Right forelimb (tissue), 1 donor: ENCODE results near the gene CCDC14.
"Not testable (repeated sequence)": the region's sequence is repeated elsewhere in the genome, so short reads cannot be mapped to it uniquely, and the experiment has no call there.

Experiments
- DNase-seq: peaks from one replicate; pipeline ENCODE4 v3.0.0-alpha.2; 2018

CCDC14 gene

DNA sequence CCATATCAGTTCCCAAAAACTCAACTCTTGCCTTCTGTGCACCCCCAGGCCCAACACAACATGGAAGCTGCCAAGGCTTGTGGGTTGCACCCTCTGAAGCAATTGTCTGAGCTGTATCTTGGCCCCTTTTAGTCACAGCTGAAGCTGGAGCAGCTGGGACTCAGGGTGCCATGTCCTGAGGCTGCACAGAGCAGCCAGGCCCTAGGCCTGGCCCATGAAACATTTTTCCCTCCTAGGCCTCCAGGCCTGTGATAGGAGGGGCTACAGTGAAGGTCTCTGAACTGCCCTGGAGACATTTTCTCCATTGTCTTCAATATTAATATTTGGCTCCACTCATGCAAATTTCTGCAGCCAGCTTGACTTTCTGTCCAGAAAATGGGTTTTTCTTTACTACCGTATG is 68.8 kb downstream of the CCDC14 start:
- DNase-seq, result no peak

DNA sequence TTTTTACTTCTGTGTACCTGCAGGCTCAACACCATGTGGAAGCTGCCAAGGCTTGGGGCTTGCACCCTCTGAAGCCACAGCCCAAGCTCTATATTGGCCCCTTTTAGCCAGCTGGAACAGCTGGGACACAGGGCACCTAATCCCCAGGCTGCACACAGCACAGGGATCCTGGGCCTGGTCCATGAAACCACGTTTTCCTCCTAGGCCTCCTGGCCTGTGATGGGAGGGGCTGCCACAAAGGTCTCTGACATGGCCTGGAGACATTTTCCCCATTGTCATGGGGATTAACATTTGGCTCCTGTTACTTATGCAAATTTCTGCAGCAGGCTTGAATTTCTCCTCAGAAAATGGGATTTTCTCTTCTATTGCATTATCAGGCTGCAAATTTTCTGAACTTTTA is 70.0 kb downstream of the CCDC14 start:
- DNase-seq, result not testable (repeated sequence)

DNA sequence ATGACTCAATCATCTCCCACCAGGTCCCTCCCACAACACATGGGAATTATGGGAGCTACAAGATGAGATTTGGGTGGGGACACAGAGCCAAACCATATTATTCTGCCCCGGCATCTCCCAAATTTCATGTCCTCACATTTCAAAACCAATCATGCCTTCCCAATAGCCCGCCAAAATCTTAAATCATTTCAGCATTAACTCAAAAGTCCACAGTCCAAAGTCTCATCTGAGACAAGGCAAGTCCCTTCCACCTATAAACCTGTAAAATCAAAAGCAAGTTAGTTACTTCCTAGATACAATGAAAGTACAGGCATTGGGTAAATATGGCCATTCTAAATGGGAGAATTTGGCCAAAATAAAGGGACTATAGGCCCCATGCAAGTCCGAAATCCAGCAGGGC is 70.9 kb downstream of the CCDC14 start:
- DNase-seq, result not testable (repeated sequence)

DNA sequence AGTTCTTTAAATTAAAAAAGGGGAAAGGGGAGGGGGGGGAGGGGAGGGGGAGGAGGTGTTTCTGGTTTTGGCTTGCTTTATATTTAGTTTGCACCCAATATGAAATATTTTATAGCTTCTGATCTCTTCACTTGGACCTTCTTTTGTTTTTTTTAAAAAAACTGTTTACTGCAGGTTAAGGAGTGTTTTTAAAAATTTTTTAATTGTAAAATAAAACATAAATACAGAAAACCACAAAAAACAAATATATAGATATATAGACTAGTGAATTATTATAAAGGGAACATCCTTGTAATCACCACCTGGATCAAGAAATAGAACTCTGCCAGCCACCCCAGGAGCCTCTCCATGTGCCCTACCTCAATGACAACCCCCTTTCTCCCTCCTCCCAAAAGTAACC is 76.0 kb downstream of the CCDC14 start:
- no peak for DNase-seq

DNA sequence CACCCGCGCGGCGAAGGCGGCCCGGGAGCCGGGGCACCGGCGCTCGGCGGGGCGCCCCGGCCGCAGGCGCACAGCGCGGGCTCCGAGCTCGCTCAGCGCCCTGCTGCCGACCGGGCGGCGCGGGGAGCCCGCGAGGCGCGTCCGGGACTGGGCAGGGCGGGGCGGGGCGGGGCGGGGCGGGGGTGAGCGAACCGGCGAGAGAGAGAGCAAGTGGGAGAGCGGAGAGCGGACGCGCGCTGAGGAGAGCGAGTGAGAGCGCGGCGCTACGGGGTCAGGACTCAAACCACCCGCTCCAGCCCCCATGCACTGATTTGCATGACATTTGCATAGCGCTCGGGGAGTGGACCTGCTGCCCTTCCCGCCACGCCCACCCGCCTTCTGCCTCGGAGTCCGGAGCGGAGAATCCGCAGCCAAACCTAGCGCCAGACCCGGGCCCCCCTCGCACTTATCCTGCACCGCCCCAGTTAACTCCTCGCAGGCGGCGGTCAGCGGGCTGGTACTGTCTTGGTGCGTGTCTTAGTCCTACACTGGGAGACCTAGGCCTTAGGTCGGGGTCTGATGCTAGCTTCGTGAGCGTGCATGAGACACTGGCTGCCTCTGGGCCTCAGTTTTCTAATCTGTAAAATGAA is 76.7 kb downstream of the CCDC14 start, which contains the start of gene MYLK:
Gene MYLK (minus strand): TSS at position 130 of the 629 bp plus-strand sequence. CDS start 90,491 bp downstream, outside the sequence.
- peak; percentile 82 for DNase-seq

DNA sequence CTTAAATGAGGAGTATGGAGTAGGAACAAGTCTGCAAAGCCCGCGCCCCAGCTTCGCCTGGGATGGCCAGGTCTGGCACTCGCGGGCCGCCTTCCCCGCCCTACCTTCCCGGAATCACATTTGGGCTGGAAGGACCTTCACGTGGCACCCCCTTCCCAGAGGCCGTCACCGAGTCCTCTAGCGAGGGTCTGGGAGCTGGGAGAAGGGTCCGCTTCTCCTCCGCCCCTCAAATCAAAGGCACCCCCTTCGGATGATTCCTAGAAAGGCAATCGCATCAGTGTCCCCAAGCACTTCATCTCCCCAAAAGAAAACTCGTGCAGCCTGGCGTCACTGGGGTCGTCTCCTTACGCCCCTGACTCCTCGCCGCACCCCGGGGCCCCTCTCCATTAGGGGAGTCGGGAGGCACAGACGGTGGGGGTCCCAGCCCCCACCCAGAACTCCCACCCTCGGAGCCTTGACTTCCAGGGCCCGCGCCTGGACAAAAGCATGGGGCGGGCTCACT is 77.3 kb downstream of the CCDC14 start:
- peak; percentile 56 for DNase-seq

DNA sequence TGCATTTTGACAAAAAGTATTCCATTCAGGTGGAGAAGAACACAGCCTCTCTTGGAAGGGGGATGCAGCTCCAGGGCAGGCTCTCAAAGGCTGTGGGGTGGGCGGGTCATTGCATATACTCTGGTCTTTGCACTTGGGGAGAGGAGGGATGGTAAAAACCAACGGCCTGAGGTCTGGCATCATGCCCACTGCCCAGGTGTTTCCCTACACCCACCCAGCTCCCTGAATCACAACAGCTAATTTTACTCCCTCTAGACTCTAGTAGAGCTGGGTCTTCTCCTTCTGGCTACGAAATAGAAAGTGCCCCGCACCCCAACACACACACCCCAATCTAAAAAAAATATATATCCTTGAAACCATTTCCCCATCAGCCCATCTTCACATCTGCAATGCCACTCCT is 77.9 kb downstream of the CCDC14 start:
- DNase-seq, result no peak

DNA sequence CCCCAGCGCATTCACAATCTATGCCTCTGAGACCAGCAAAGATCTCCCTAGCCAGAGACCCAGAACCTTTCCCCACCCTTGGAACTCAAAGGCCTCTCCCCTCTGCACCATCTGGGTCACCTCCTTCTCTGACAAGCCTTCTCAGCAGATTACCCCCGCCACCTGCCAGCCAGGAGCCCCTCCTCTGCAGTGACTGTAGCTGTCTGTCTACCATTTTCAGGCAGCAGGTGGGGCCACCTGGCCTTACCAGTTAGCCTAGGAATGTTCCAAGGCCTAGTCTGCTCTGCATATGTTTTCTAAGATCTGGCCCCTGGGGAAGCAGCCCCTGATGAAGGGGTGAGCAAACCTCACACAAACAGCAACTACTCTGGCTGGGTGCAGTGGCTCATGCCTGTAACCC is 79.3 kb downstream of the CCDC14 start:
- DNase-seq, result no peak

DNA sequence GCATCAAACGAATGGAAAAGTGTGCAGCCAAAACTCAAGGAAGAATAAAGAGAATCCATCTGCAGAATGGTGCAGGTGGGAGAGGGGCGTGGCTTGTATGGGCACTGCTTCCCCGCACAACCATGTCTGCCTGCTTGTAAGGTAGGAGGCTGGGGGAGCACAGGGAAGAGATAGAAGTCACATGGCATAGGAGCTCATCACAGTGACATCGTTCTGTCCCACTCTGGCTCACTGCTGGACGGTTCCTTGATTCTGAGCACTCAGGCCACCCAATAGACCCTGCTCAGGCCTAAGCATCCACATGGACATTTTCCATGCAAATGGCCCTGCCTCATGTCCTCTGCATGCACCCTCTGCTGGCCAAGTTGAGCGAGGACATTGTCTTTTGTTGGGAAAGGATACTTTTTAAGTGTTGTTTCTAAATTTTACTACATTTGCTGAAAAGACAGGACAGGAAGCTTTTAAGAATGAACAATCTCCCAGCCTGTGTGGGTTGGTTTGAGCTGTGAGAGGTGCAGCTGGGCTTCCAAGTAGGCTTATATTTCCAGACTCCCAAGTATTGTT is 79.9 kb downstream of the CCDC14 start:
- no peak for DNase-seq

DNA sequence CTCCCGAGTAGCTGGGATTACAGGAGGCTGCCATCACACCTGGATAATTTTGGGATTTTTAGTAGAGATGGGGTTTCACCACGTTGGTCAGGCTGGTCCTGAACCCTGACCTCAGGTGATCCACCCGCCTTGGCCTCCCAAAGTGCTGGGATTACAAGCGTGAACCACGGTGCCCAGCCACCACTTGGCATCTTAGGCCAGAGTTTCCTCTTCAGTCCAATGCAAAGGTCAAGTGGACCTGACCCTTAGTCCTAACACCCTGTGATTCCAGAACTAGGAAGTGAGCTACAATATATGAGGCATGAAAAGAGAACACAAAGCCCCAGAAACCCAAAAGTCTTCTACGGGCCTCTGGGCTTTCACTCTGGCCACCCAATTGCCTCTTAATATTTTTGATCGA is 82.2 kb downstream of the CCDC14 start:
- no peak for DNase-seq

DNA sequence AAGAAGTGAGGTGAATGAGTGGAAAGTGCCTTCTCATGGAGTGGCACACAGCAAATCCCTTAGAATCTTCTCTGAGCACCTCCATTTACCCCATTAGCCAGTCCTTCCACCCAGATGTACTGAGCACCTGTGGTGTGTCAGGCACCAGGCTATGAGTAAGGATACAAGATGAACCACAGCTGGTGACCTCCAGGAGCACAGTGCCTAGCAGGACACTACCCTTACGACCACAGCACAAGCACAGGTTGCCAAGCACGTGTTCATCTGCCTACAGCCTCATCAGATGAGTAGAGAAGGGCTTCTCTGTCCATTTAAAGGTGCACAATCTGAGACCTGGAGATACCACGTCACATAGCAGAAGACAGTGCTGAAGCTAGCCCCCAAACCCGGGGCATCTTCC is 83.1 kb downstream of the CCDC14 start:
- no peak for DNase-seq

DNA sequence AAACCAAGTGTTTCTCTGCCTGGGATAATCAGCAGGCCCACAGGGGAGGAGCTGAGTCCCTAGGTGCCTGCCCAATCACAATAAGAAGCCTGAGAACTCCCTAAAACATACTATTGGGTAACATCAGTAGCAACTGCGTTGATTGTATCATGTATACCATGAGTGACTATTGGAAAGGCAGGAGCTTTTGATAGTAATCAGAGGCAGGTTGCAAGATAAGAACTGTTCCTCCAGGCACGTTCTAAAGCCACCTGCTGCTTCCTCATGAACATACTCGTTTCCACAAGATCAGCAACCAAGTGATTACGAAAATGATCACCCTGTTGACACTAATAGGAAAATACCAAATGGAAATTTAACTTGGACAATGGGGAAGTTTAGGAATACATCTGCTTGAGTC is 83.6 kb downstream of the CCDC14 start:
- DNase-seq, result no peak

DNA sequence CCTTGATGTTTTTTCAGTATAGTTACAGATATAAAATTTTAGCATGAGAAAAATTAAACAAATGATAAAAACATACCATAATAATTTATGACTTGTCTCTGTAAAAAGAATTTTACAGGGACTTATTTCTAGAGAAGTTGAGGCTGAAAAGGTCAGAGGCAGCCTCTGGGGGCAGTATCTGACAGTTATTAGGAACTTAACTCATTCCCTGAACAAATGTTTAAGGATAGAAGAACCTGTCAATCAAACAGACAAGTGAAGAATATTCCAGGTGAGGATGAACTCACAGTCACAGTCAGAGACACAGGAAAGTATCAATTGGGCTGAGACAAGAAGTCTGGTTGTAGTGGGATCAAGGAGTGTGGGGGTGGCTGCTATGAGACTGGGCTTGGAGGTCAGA is 84.2 kb downstream of the CCDC14 start:
- no peak for DNase-seq

DNA sequence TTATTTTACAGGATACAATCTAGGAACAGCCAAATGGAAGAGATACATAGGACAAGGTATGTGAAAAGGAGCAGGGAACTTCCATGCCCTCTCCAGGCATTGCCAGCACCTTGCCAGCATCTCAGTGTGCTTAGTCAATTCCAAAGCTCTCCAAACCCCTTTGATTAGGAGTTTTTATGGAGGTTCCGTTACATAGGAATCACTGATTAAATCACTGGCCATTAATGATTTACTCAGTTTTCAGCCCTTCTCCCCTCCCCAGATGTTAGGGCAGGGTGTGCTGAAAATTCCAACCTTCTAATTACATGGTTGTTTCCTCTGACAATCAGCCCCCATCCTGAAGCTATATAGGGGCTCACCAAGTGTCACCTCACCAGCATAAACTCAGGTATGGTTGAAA is 88.4 kb downstream of the CCDC14 start:
- DNase-seq, result no peak

DNA sequence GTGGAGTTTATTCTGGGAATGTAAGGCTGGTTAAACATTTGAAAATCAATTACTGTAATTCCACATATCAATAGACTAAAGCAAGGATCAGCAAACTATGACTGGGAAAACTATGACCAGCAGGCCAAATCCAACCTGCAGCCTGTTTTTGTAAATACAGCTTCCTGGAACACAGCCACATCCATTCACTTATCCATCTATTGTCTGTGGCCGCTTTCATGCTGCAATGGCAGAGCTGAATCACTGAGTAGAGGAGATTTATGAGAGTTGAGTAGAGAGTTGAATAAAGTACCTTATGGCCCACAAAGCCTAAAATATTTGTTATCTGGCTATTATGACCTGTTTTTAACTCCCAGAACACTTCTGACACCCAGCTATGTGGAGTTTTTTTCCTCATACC is 89.1 kb downstream of the CCDC14 start:
- DNase-seq, result no peak

DNA sequence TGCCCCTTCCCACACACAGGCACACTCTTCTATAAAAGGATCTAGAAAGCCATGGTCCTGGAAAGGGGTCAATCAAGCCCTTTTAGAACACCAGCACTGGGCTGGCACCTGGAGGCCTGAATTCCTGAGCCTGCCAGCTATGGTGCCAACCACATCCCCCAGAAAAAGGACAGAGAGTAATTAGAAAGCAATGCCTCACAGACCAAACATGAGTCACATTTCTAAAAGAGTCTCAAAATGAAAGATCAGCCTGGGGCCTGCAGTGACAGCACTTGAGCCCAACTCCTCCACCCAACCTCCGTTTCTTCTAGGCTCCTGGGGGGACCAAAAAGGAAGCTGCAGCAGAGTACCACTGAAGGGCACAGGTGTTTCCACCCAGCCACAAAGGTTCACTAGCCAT is 91.0 kb downstream of the CCDC14 start:
- DNase-seq, result no peak

DNA sequence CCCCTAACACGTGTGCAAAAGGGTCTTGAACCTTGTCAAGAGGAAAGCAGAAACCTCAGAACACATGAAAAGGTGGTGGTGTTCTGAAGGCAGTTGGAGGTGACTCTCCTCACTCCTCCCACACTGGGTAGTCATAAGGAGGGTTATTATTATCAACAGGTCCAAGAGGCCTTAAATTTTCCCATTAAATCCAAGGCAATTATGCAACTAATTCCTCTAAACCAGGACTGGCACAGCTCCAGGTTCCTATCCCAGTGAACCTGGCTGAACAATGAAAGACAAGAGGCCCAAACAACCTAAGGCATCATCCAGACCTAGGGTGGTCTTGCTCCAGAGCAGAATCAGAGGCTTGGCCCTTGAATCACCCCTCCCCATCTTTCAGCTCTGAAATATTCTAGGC is 91.9 kb downstream of the CCDC14 start:
- no peak for DNase-seq

DNA sequence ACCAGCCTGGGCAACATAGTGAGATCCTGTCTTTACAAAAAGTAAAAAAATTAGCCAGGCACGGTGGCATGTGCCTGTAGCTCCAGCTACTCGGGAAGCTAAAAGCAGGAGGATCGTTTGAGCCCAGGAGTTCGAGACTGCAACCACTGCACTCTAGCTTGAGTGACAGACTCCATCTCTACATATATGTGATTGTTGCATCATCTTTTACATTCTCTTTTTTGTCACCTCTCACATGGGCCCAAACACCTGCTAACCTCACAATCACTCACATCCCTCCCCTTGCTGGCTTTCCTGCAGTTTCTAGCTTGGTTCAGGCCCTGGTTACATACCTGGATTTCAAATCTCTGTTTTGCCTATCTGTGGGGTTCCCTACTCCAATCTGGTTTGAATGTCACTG is 96.3 kb downstream of the CCDC14 start:
- no peak for DNase-seq
